ENCODE results near the gene CDS2.
"Not testable (repeated sequence)": the region's sequence is repeated elsewhere in the genome, so short reads cannot be mapped to it uniquely, and the experiment has no call there.

Gene CDS2

DNA sequence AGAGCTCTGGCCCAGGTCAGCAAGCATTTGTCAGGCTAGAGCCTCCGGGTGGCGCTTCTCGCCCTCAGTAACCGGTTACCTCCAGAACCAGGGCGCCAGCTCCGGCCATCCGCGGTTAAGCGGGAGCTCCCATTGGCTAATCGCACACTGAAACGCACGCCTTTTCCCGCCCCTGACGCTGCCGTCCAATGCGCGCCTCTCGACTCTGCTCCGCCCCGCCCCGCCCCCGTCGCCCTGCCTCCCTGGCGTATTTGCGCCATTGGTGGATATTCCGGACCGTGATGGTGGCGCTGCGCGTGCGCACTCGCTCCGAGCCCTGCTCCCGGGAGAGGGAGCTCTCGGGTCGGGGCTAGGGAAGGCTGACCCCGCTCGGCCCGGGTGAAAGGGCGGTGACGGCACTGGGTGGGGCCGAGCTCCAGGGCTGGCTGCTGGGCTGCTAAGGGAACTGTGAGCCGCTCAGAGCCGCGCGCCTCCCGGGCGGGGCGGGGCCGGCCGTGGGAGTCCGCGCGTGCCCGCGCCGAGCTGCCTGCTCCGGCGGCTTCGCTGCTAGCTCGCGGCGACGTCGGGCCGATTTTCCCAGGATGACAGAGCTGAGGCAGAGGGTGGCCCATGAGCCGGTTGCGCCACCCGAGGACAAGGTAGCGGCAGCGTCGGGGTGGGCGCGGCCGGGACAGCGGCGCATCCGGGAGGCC lies at the start of gene CDS2:
Gene CDS2, plus strand, starts transcription at position 497 of the 692 bp plus-strand sequence. Its CDS starts 85 bp downstream, at position 582.
- DNase-seq (ENCODE audit: low read depth in 1 of 2, low spot score in 1 of 2), result peak; percentile 100

DNA sequence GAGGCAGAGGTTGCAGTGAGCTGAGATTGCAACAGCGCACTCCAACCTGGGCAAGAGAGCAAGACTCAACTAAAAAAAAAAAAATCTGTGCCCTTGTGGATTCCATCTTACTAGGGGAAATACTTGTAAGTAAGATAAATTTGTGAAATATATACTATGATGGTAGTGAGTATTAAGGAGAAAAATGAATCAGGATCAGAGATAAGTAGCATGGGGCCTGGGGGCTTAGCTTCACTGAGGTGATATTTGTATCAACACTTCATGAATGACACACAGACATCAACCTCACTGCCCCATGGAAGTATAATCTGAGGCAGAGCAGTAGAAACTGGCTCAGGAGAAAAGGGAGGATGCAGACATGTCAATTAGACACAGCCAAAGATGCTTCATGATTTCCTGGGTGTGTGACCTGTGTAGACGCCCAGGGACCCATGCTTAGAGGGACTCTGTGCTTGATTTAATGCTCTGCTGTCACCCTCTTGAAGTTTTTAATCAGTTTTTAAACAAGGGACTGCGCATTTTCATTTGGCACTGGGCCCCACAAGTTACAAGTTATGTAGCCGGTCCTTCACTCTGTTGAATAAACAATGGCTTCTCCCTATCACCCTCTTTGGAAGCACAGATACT lies 48.9 kb upstream of the CDS2 start:
- no peak for DNase-seq (ENCODE audit: low read depth in 1 of 2, low spot score in 1 of 2)

DNA sequence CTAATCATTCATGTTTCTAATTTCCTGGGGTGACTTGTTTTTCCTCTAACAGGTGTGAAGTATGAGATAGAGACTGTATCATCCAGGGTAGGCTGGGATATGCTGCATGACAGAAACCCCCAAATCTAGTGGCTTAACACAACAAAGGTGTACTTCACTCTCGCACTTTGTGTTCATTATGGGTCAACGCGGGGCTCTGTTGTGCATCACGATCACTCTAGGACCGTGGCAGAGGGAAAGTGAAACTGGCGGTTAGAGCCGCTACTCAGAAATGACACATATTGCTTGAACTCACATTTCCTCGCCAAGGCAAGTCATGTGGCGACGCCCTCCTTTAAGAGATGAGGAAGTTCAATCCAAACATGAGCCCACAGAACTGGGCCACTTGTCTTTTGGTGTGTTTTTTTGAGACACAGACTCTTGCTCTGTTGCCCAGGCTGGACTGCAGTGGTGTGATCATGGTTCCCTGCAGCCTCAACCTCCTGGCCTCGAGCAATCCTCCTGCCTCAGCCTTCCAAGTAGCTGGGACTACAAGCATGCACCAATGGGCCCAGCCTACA lies 48.3 kb upstream of the CDS2 start:
- DNase-seq (ENCODE audit: low read depth in 1 of 2, low spot score in 1 of 2), result peak; percentile 44 to 50

GRCh38 chr20:5080384-5080877 lies 46.4 kb upstream of the CDS2 start:
- DNase-seq (ENCODE audit: low read depth in 1 of 2, low spot score in 1 of 2), result no peak

DNA sequence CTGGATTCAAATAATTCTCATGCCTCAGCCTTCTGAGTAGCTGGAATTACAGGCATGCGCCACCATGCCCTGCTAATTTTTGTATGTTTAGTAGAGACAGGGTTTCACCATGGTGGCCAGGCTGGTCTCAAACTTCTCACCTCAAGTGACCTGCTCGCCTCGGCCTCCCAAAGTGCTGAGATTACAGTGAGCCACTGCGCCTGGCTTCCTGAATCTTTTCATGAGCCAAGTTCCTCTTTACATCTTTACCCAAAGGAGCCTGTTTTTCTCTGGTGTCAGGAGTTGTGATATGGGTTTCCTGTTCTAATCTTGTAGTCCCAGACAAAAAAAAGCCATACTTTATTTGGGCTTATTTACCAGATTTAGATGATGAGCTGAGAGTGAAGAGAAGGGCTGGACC lies 41.4 kb upstream of the CDS2 start:
- no peak for DNase-seq (ENCODE audit: low read depth in 1 of 2, low spot score in 1 of 2)

GRCh38 chr20:5088688-5089087 lies 38.1 kb upstream of the CDS2 start:
- no peak for DNase-seq (ENCODE audit: low read depth in 1 of 2, low spot score in 1 of 2)

- no peak for DNase-seq (ENCODE audit: low read depth in 1 of 2, low spot score in 1 of 2)
Observed at GRCh38 chr20:5090191-5090590, 36.6 kb upstream of the CDS2 start.

DNA sequence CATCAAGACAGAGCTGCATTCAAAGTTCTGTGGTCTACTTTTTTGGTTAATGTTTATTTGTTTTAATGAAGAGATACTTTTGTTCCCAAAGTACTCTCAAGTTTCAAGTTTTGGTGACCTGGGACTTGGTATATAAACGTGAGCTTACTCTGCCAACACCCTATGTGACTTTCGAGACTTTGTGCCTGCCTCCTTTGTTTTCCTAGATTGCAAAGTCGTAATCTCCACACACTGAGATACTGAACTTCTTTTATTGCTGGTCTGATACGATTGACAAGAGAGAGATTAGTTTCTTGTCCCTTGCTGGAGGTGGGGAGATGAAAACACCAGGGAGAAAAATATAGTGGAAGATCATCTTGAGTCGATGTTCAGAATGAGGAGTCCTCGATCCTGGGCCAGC lies 34.9 kb upstream of the CDS2 start:
- DNase-seq (ENCODE audit: low read depth in 1 of 2, low spot score in 1 of 2), result no peak

- no peak for DNase-seq (ENCODE audit: low read depth in 1 of 2, low spot score in 1 of 2)
Observed at GRCh38 chr20:5092765-5093339, 34.0 kb upstream of the CDS2 start.

- DNase-seq (ENCODE audit: low read depth in 1 of 2, low spot score in 1 of 2), result no peak
Observed at GRCh38 chr20:5095454-5095853, 31.4 kb upstream of the CDS2 start.

DNA sequence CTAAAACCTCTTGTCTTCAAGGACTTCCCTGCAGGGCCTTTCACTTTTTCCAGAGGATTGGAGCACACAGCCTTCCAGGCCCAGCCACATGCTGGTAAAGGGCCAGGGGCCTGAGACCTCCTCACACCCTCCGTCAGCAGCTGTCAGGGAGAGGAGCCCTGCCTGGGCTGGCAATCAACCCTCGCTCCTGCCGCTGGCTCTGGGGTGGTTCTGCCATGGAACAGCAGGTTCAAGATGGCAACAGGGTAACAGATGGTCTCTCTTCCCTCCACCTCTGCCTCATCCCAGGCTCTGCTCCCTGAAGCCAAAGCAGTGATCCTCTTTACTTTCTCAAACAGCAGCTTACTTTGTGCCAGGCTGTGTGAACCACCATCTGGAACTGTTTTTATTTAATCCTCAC lies 30.9 kb upstream of the CDS2 start:
- DNase-seq (ENCODE audit: low read depth in 1 of 2, low spot score in 1 of 2), result no peak

GRCh38 chr20:5096463-5096862 lies 30.3 kb upstream of the CDS2 start:
- no peak for DNase-seq (ENCODE audit: low read depth in 1 of 2, low spot score in 1 of 2)

- not testable (repeated sequence) for DNase-seq (ENCODE audit: low read depth in 1 of 2, low spot score in 1 of 2)
Observed at GRCh38 chr20:5099009-5099408, 27.8 kb upstream of the CDS2 start.

DNA sequence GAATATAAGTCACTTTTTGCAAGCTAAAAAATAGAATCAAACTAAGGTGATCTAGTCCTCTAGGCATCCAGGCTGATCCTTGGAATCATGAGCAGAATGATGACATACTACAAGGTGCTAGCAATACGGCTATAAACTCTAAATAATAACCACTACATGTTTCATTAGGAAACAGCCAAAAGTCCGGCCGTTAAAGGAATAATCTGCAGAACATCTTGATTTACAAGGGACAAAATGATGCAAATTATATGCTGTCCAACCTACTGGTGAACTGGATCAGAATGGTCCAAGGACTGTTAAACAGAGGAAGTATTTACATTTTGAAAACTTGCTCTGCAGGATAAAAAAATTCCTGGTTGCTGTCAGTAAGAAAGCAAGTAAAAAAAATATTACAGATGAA lies 26.9 kb upstream of the CDS2 start:
- DNase-seq (ENCODE audit: low read depth in 1 of 2, low spot score in 1 of 2), result not testable (repeated sequence)

- peak; percentile 56 to 66 for DNase-seq (ENCODE audit: low read depth in 1 of 2, low spot score in 1 of 2)
Observed at GRCh38 chr20:5100684-5101347, 26.0 kb upstream of the CDS2 start.

DNA sequence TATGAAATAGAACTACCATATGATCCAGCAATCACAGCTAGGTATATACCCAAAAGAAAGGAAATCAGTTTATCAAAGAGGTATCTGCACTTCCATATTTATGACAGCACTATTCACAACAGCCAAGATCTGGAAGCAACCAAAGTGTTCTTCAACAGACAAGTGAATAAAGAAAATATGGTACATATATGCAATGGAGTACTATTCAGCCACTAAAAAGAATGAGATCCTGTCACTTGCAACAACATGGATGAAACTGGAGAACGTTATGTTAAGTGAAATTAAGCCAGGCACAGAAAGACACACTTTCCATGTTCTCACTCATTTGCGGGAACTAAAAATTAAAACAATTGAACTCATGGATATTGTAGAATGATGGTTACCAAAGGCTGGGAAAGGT lies 22.3 kb upstream of the CDS2 start:
- no peak for DNase-seq (ENCODE audit: low read depth in 1 of 2, low spot score in 1 of 2)

DNA sequence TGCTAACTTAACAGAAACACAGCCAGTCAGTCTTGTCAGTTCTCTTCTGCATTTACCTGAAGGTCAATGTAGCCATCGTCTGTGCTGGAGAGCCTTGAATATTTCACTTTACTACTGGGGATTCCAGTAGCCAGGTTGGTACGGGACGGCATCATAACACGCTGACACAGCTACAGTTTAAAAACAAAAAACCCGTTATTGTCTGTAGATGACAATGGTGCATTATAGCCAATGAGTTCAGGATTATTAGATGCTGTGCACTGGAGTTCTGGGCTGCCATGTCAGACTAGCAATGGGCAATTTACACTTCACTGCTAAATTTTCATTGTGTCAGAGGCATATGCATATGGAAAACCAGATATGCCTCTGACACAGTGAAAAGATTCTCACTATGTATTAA lies 17.5 kb upstream of the CDS2 start:
- DNase-seq (ENCODE audit: low read depth in 1 of 2, low spot score in 1 of 2), result no peak

DNA sequence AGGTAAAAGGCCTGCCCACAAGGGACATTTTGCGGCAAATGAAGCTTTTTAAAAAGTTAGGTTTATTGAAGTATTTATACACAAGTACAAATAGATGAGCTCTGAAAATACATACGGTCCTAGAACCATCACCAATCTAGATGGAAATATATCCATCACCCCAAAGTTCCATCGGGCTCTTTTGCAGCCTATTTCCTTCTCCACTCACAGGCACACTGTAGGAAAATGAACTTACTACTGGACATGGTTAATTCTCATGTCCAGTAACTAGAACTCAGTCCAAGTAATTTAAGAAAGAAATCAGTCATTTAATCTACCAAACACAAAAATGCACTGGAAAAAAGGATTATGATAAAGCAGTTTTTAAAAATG lies 13.2 kb upstream of the CDS2 start:
- no peak for DNase-seq (ENCODE audit: low read depth in 1 of 2, low spot score in 1 of 2)

- no peak for DNase-seq (ENCODE audit: low read depth in 1 of 2, low spot score in 1 of 2)
Observed at GRCh38 chr20:5114403-5114802, 12.4 kb upstream of the CDS2 start.

DNA sequence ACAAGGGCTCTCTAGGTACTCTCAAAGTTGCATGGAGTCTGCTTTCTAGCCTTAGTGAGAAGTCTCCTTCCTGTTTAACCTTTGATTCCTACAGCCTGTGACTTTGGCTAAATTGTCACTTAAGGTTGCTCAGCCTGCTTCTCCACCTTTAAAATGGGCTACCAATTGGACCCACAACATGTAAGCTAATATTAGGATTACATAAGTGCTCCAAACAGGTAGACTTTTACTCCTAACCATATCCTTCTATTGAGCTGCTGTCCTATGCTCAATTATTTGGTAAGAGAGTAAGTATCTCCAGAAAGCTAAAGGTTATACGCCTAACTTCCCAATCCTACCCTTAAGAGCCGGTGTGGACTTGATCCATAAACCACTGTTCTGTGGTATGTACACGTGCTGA lies 9.9 kb upstream of the CDS2 start:
- DNase-seq (ENCODE audit: low read depth in 1 of 2, low spot score in 1 of 2), result no peak

DNA sequence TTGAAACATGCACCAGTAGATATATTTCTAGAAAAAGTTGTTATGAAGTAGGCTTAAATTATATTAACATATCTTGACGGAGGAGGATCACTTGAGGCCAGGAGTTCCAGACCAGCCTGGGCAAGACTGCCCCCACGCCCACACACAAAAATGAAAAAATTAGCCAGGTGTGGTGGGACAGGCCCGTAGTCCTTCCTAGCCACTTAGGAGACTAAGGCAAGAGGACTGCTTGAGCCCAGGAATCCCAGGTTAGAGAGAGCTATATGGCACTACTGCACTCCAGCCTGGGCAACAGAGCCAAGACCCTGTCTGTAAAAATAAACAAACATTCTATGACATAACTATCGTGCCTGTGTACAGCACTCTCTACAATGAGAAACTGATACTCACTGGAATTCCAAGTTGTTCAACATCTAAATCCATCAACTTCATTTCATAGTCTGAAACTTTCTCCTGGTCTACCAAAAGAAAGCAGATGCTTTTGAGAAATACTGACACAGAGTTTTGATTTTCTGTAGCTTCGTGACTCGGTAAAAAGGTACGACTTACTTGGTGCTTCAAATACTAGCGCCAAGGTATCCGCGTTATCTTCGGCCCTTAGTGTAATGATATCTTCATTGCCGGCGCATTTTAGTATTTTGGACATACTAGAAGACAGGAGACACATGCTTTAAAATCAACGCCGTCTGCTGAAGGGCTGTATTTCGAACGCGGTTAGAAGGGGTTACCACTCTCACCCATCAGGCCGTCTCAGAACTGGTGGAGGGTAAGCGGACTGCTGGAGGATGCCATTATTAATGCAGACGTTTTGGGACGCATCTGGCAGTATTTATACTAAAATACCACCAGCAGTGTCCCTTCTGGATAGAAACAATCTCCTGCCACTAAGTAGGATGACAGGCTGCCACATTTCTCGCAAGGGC lies 8.3 kb upstream of the CDS2 start:
- no peak for DNase-seq (ENCODE audit: low read depth in 1 of 2, low spot score in 1 of 2)
